HG02840 (cell line): Measurements from ENCODE around the gene CPLX1.
A peak's percentile ranks its signal among the peaks of the same experiment; 100 is the strongest.
"Not testable (repeated sequence)": the region's sequence is repeated elsewhere in the genome, so short reads cannot be mapped to it uniquely, and the experiment has no call there.

Experiments
- ATAC-seq: cut with Tn5 transposase; IDR thresholded peaks from one replicate; pipeline ENCODE4 v1.9.1; 2021; ENCODE audit warnings: mild to moderate bottlenecking, moderate library complexity, moderate number of reproducible peaks; ENCODE audit not compliant: unreplicated experiment, low FRiP score

CPLX1 gene

DNA sequence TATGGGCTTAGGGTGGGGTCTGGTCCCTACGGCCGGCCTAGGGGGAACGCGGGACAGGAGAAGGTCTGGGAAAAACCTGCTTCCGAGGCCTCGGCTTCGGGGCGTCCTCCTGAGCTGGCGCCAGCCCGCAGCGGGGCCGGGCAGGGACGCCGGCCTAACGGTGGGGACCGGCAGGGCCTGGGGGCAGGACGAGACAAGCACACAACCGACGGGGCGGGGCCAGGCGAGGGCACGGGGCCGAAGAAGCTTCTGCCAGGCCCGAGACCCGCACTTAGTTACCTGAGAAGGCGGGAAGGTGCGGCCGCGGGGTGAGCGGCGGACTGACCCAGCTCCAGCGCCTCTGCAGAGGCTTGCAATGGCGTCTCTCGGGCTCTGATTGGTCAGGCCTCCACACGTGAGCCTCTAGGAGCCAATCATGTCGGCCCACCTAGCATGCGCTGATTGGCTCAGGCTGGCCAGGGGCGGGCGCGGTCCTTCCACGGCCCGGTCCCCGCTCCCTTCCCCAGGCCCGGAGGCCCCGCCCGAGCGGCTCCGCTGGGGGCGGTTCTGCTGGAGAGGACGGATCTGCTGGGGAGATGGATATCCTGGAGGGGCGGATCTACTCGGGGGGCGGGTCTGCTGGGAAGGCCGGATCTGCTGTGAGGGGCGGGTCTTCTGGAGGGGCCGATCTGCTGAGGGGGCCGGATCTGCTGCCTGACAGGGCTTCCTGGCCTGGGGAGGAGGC lies 44.3 kb downstream of the CPLX1 start:
- ATAC-seq, result peak; percentile 96

DNA sequence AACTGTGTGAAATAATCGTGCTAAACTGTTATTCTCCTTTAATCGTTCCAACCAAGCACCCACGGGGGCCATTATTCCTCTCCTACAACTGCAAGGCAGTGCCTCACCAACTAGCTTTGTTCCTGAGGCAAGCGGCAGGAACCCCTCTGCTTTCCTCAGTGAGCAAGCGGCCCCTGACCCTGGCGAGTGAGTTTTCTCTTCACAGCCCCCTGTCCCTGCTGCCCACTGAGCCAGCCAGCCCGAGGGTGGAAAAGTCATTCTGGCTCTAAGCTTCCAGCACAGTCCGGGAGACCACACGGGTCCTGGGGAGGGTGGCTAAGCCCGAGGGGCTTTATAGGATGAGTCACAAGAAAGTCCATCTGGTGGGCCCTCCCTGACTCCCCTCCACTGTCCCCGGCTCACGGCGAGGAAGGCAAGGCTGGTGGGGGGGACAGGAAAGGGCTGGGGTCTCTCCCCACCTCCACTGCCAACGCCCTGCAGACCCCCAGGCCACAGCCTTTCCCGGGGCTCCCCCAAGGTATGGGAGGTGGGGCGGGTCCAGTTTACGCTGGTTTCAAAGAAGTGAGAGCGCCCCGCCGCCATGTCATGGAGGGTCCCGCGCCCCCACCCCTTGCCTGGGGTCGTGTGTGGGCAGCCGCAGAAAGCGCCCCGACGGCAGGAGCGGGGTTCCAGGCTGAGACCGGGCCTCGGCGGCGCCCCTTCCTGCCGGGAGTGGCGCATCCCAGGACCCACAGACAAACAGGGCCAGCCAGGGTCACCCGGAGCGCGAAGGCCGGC lies 45.0 kb downstream of the CPLX1 start:
- peak; percentile 9 for ATAC-seq

DNA sequence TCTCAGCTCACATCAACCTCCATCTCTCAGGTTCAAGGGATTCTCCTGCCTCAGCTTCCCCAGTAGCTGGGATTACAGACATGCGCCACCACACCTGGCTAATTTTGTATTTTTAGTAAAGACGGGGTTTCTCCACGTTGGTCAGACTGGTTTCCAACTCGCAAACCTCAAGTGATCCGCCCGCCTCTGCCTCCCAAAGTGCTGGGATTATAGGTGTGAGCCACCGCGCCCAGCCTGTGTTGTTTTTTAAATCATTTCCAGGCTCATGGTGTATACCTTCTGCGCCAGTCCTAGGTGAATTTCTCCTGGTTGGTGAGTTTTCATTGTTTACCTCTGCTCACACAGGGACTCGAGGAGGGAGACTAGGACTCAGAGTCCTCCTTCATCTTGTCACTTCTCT lies 45.7 kb downstream of the CPLX1 start:
- ATAC-seq, result not testable (repeated sequence)

DNA sequence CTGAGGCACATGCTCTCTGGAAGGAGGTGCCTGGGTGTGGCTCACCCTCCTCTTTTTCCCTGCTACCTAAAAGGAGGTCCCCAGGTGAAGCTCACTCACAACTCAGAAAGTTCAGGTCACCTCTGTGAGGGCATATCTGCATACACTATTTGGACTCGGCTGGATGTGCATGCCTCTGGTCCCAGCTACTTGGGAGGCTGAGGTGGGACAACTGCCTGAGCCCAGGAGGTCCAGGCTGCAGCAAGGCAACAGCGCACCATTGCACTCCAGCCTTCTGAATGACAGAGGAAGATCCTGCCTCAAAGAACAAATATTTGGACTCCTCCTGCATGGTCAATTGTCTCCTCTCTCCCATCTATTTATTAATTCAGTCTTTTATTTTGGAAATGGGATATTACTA lies 46.4 kb downstream of the CPLX1 start:
- ATAC-seq, result no peak

DNA sequence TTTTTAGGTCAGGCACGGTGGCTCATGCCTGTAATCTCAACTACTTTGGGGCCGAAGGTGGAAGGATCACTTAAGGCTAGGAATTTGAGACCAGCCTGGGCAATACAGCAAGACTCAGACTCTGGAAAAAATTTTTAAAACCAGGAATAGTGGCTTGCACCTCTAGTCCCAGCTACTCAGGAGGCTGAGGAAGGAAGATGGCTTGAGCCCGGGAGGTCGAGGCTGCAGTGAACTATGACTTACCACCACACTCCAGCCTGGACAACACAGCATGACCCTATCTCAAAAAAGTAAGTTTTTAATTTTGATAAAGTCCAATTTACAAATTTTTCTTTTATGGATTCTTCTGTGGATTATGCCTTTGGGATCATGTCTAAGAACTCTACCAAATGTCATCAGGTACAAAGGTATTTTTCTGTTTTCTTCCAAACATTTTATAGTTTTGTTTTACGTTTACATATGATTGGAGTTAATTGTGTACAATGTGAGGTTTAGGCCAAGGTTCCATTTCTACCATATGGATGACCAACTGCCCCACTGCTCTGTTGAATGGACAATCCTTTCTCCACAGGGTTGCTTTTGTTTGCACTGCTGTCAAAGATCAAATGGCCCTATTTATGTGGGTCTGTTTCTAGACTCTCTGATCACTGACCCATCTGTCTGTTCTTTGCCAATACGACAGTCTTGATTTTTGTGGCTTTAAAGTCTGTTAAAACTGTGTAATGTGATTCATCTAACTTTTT lies 48.2 kb downstream of the CPLX1 start:
- ATAC-seq, result no peak

DNA sequence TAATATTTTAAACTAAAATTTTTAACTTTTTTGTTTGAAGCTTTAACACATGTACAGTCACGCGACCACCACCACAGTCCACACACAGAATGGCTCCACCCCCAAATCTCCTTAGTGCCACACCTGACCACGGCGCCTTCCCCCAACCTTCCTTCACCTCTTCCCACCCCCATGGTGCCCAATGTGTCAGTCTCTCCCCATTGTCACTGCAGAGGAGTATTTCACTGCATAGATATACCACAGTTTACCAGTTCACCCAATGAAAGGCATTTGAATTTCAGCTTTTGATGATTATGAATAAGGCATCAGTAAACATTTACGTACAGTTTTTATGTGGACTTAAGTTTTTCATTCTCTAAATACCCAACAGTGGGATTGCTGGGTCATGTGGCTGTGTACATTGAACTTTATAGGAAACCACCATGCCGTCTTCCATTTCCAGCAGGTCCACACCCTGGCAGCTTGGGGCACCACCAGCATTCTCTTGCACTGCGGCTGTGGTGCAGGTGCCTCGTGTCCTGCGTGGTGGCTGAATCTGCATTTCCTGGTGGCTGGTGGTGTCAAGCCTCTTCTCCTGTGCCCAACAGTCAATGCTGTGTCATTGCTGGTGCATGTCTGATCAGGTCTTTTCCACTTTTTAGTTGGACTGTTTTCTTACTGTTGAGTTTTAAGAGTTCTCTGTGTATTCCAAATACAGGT lies 49.0 kb downstream of the CPLX1 start:
- no peak for ATAC-seq

DNA sequence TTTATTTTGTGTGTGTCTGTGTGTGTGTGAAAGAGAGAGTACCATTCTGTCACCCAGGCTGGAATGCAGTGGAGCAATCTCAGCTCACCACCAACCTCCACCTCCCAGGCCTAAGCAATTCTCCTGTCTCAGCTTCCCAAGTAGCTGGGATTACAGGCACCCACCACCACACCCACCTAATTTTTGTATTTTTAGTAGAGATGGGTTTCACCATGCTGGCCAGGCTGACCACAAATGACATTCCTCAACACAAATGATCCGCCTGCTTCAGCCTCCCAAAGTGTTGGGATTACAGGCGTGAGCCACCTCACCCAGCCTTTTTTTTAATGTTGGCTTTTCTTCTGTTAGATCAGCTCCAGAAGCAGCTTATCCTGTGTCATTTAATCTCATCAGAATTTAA lies 50.4 kb downstream of the CPLX1 start:
- ATAC-seq, result not testable (repeated sequence)

DNA sequence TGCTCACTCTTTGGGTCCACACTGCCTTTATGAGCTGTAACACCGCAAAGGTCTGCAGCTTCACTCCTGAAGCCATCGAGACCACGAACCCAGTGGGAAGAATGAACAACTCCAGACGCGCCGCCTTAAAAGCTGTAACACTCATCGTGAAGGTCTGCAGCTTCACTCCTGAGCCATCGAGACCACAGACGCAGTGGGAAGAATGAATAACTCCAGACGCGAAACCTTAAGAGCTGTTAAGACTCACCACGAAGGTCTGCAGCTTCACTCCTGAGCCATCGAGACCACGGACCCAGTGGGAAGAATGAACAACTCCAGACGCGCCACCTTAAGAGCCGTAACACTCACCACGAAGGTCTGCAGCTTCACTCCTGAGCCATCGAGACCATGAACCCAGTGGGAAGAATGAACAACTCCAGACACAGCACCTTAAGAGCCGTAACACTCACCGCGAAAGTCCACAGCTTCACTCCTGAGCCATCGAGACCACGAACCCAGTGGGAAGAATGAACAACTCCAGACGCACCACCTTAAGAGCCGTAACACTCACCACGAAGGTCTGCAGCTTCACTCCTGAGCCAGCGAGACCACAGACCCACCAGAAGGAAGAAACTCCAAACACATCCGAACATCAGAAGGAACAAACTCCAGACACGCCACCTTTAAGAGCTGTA lies 51.4 kb downstream of the CPLX1 start:
- ATAC-seq, result not testable (repeated sequence)

DNA sequence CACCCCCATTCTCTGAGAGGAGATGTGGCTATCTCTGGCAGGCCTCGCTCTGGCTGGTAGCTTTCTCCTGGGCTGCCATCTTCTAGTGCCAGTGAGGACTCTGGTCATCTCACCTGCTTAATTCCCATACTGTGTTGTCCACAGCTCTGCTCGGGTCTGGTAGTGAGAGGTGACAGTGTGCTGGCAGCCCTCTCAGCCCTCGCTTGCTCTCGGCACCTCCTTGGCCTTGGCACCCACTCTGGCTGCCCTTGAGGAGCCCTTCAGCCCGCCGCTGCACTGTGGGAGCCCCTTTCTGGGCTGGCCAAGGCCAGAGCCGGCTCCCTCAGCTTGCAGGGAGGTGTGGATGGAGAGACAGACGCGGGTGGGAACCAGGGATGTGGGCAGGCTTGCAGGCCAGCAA lies 52.7 kb downstream of the CPLX1 start:
- ATAC-seq, result no peak

DNA sequence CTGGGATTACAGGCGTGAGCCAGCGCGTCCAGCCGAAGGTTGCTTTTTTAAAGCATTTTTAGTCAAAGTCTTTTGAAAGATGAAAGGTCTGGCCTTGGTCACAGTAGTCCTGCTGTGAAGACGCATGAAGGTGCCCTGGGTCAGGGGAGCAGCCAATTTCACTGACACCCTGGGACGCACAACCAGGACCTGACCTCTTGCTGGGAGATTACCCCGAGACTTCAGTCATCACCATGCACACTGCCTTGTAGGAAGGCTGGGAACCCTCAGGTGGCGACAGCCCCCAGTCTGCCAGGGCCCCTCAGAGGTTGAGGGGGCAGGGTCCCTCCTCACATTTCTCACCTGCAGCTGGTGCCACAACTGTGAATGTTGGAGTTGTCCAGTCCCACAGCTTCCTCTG lies 53.2 kb downstream of the CPLX1 start:
- no peak for ATAC-seq

DNA sequence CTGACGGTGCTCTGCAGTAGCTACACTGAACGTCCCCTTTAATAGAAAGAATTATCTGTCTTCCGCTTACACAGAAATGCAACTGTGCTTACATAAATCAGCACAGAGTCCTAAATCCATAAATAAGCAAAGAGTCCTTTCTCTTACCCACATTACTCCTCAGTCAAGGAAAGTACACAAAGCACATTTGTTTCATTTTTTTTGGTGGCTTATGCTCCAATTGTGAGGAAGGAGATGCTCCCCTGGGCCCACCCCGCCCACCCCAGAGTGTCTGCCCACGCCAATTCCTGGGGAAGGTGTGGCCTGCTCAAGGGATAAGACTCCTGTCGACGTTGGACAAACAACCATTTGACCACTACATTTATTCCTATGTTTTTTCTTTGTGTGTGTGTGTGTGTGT lies 53.8 kb downstream of the CPLX1 start:
- ATAC-seq, result no peak

DNA sequence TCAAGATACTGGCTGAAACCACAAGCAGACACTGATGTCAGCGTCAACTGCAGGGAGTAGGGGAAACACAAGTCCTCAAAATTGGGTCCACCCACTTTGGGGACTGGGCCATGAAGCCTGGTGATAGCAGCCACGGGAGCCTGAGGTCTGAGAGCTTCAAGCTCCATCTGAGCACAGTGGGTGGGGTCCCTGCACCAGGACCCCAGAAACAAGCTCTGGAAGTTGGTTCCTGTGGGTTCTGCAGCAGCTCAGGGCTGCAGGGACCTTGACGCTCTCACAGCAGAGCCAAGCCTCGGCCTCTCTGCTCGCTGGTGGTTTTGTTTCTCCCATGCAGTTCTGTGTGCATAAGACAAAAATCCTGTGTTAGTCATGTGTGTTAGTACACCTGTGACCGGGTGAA lies 54.5 kb downstream of the CPLX1 start:
- no peak for ATAC-seq

DNA sequence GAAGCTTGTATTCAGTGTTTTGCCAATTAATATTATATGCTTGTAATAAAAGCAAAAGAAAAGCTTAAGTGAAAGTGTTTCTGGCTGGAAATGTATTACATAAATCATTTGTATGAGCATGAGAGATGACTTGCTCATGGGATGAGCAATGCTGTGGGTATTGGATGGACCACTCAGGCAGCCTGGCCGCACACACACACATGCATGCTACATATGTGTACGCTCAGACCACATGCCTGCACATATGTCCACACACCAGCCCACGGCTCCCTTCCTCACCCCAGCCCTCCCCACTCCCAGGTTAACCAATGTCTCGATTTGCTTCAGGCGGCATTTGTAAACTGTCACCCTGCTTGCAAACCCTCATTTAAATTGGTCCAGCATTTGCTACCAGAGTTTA lies 55.9 kb downstream of the CPLX1 start:
- ATAC-seq, result no peak

DNA sequence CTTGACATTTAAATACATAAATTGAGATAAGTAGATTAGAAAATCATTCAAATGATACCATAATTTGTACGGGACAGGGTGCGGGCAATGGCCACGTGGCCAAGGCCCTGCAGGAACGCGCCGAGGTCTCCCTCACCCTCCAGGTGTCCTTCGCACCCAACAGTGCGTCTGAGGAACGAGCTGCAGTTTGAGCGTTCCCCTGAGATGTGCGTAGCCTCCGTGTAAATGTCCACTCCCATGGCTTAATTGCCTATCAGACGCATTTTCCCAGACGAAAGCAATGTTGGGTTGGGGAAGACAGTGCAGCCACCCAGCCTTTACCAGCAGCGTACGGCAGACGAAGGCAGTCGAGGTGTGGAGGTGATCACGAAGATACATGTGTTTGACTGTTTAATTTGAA lies 56.4 kb downstream of the CPLX1 start:
- no peak for ATAC-seq

DNA sequence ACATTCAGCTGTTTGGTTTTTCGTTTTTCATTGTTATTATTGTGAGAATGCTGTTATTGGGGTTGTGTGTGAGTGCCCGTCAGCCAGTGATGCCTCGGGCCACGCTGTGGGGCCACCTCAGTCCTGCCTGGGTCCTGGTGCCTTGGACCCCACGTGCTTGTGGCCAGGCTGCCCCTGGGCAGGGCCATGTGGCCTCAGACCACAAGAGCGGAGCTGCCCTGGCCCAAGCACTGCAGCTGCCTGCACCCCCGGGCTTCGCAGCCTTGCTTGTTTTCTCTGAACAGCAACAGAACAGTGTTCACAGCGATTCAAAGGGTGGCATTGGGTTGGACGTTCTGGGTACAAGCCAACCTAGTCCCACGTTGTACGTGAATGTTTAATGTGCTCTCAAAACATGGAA lies 56.9 kb downstream of the CPLX1 start:
- ATAC-seq, result no peak

DNA sequence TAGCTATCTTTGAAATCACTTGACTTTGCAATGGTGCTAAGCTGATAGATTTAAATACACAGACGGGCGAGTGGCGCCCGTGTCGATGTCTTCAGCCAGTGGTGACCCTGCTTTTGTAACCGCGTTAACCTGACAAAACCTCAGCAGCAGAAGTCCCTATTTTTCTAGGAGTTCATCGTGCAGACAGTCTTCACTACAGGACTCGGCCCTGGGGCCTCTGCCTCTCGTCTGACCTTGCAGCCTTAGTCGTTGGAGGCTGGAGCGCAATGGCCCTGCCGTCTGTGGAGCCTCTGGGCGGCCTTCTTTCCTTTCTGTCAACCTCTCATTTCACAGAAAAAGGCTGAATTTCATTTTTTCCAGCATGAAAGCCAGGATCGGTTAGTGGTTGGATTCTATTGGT lies 57.9 kb downstream of the CPLX1 start:
- no peak for ATAC-seq

DNA sequence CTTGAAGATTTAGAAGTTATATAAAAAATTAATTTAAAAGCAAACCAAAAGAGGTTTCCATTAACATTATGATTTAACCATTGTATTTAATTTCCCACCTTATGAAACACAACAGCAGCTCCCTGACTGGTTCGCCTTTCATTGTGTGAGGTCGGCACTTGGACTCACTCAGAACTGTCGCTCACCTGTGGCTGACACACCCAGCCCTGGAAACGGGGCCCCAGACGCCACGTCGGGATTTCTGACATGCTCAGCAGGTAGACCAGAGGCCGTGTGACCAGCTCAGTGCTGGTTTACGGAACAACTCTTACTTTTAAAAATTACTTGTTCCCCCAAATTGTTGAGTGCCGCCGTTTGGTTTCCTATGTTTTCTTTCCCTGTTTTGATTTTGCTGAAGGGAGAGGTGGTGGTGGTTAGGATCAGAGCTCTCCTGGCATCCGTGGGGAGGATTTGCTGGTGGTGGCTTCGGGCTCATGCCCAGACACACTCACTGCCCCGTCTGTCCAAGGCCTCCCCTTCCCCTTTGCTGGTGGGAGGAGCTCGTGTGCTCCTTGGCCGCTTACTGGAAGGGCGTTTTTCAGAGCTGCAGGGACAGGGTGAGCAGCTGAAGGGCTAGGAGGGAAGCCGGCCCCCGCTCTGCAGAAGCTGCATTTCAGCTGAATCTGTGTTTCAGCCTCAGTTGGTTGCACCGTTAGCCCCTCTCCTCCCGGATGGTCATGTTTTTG lies 59.2 kb downstream of the CPLX1 start:
- no peak for ATAC-seq

DNA sequence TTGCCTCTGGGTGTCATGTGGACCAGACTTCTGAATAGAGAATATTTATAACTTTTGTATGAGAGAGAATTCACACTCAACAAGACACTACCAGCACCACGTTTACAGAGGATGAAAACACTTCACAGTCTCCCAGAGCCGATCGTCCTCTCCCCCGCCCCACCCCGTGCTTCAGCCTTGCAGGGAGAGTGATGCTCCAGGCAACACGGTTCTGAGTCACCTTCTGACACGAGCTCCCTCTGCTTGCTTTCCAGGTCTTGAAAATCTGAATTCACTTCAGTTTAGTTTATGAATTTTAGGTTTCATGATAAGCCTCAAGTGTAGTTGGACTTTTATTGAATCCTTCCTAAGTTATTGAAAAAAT lies 59.8 kb downstream of the CPLX1 start:
- ATAC-seq, result no peak

DNA sequence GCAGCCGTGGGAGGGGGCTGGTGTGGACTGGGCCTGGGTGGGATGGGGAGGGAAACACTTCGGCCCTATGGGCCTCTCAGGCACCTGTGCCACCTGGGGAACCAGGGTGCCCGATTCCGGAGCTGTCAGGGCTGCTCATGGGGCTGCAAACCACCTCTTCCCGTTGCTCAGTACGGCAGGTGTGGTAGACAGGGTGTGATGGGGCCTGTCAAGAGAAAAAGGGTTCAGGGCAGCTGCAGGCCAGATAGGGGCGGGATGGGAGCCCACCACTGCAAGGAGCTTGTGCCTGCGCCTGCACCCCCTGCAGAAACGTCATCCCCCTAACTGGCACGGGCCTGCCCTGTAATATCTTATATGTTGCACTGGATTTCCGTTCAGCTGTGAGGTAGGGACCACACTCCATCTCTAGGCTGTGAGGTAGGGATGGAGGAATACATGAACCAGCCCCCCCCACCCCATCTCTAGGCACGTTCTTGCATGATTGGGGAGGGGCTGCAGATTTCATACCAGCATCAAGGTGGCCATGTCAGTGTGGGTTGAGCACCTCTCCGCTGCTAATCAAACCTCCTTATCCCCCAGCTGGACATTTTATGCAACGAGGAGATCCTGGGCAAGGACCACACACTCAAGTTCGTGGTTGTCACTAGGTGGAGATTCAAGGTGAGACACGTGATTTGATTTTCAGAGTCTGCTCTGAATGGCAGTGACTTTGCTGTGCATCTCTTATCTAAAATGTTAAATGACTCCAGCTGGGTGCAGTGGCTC lies 61.3 kb downstream of the CPLX1 start:
- no peak for ATAC-seq
